K562 (cell line): Measurements from ENCODE around the gene CCDC175. TPM values are rescaled to one million over a fixed set of nuclear protein-coding genes. Genes with fewer than 3 reads are reported as not detected.

Experiments used
- ATAC-seq: fragments of 200-7000 bp; cut with Tn5 transposase; 3 replicates; pipeline ENCODE4 v1.9.1; 2020; ENCODE audit warnings: moderate library complexity
- Bru-seq: library from RNA; stranded (reverse); fragments of 400-500 nt; gene quantifications from one replicate; lab custom pipeline; 2021; lab: Mats Ljungman, UMichigan
- BruChase-seq, 2 experiments: library from RNA; stranded (reverse); fragments of 400-500 nt; gene quantifications; one replicate each; lab custom pipeline; 2021; lab: Mats Ljungman, UMichigan
- BruUV-seq: library from RNA; stranded (reverse); fragments of 400-500 nt; replicated peaks from 2 replicates; lab custom pipeline; 2021; lab: Mats Ljungman, UMichigan
- CTCF ChIA-PET: fragments of 300-600 bp; formaldehyde crosslinking; extraction: SDS; loops from one replicate; lab custom pipeline; 2021; ENCODE audit warnings: low intra/inter-chr PET ratio; lab: Yijun Ruan, JAX
- POLR2A ChIA-PET: fragments of 300-600, 350-650 bp; sonication (Branson Sonifier 250); formaldehyde crosslinking; extraction: SDS; loops from one replicate; lab custom pipeline; 2021; ENCODE audit warnings: antibody characterized with exemption, inconsistent platforms; lab: Yijun Ruan, JAX
- DNase-seq, 4 experiments: peaks; one replicate each; pipeline versions ENCODE4 v3.0.0 to v3.0.0-alpha.2; 2011 to 2018; ENCODE audit warnings: low spot score in 3 of 4, mixed read lengths in 3 of 4; ENCODE audit errors: extremely low read depth in 1 of 4
- FAIRE-seq: peaks from 2 replicates; lab custom pipeline; 2011; peaks lifted over from hg19 to GRCh38; lab: Jason Lieb, UNC
- H2AFZ ChIP-seq: 2 replicates; pipeline ENCODE4 v1.6.0; 2011; ENCODE audit warnings: low read depth, low read length, control low read depth, inconsistent platforms
- H3K27ac ChIP-seq: fragments of 200-600 bp; 3 replicates; pipeline ENCODE4 v1.8.0; 2011; ENCODE audit warnings: low read depth, mild to moderate bottlenecking, control low read depth, inconsistent platforms, low read length, moderate library complexity, mixed read lengths; ENCODE audit errors: extremely low read depth
- H3K27me3 ChIP-seq, 2 experiments: fragments of 300-600 bp in 1 of 2; 2 replicates in 1 of 2; 3 replicates in 1 of 2; pipeline versions ENCODE4 v1.6.0 to v1.8.0; 2011; ENCODE audit warnings: inconsistent platforms in 2 of 2, low read length in 2 of 2, mild to moderate bottlenecking in 1 of 2, mixed read lengths in 1 of 2, moderate library complexity in 1 of 2; ENCODE audit not compliant: control insufficient read depth in 2 of 2, insufficient read depth in 2 of 2
- H3K36me3 ChIP-seq: fragments of 300-600 bp; 3 replicates; pipeline ENCODE4 v1.8.0; 2011; ENCODE audit warnings: mild to moderate bottlenecking, low read length, inconsistent platforms; ENCODE audit not compliant: control insufficient read depth, insufficient read depth
- H3K4me1 ChIP-seq, 2 experiments: fragments of 200-600 bp in 1 of 2; replicated peaks in 1 of 2; 2 replicates in 1 of 2; 3 replicates in 1 of 2; pipeline versions ENCODE4 v1.5.1 to v1.8.0; 2011; ENCODE audit warnings: inconsistent platforms in 2 of 2, low read length in 2 of 2, mild to moderate bottlenecking in 1 of 2, mixed read lengths in 1 of 2, moderate library complexity in 1 of 2; ENCODE audit not compliant: control insufficient read depth in 2 of 2, insufficient read depth in 2 of 2
- H3K4me2 ChIP-seq: 2 replicates; pipeline ENCODE4 v1.6.1; 2011; ENCODE audit warnings: low read length, control low read depth, inconsistent platforms, mixed read lengths; ENCODE audit not compliant: insufficient read depth
- H3K4me3 ChIP-seq: fragments of 200-600 bp; sonication (generic), shearing (Covaris generic); 2 replicates; pipeline ENCODE4 v1.5.1; 2016; ENCODE audit warnings: control low read depth, inconsistent platforms
- H3K79me2 ChIP-seq: fragments of 200-600 bp; 3 replicates; pipeline ENCODE4 v1.8.0; 2011; ENCODE audit warnings: low read length, inconsistent platforms; ENCODE audit not compliant: control insufficient read depth, insufficient read depth
- H3K9ac ChIP-seq, 2 experiments: 2 replicates each; pipeline versions ENCODE4 v1.6.0 to v1.6.1; 2011; ENCODE audit warnings: low read depth in 2 of 2, low read length in 2 of 2, control low read depth in 1 of 2, inconsistent platforms in 1 of 2, mild to moderate bottlenecking in 1 of 2, mixed read lengths in 1 of 2; ENCODE audit not compliant: insufficient read depth in 1 of 2
- H3K9me1 ChIP-seq: one replicate; pipeline ENCODE4 v1.6.0; 2011; ENCODE audit warnings: inconsistent platforms, mild to moderate bottlenecking, low read length, moderate library complexity; ENCODE audit not compliant: control insufficient read depth, insufficient read depth
- H3K9me3 ChIP-seq: replicated peaks from 2 replicates; pipeline ENCODE4 v1.5.1; 2011; ENCODE audit warnings: low read depth, low read length, inconsistent platforms; ENCODE audit not compliant: control insufficient read depth, insufficient read depth
- H4K20me1 ChIP-seq: replicated peaks from 2 replicates; pipeline ENCODE4 v1.6.1; 2011; ENCODE audit warnings: low read length, inconsistent platforms, mixed read lengths; ENCODE audit not compliant: control insufficient read depth, insufficient read depth
- MTF1 ChIP-seq: fragments of 250-450 bp; sonication (Bioruptor Pico); IDR thresholded peaks from 2 replicates; pipeline ENCODE4 v1.9.0; 2021; ENCODE audit warnings: moderate library complexity, mild to moderate bottlenecking, inconsistent platforms, borderline replicate concordance
- MXI1 ChIP-seq: IDR thresholded peaks from 2 replicates; pipeline ENCODE4 v1.6.1; 2011; ENCODE audit warnings: low read depth, mild to moderate bottlenecking, improper control_type of control experiment, low read length
- TCF15 ChIP-seq: fragments of 250-450 bp; sonication (Bioruptor Pico); IDR thresholded peaks from 2 replicates; pipeline ENCODE4 v1.8.0; 2022; ENCODE audit warnings: moderate library complexity, mild to moderate bottlenecking, inconsistent platforms
- ZBTB7A ChIP-seq: IDR thresholded peaks from 2 replicates; pipeline ENCODE4 v1.6.1; 2011; ENCODE audit warnings: low read depth, mild to moderate bottlenecking, low read length, moderate library complexity, borderline replicate concordance; ENCODE audit not compliant: control insufficient read depth
- WGBS: fragments of 100-300 bp; shearing (Covaris generic); methylation state at CpG from one replicate; pipeline ENCODE4 v1.1.6; 2016; ENCODE audit warnings: low coverage, mixed read lengths; ENCODE audit not compliant: insufficient coverage; ENCODE audit errors: missing lambda C conversion rate; 5-methylcytosine and 5-hydroxymethylcytosine counted together
- in situ Hi-C: fragments of 300-500 bp; cut with MboI; formaldehyde crosslinking; loops from 4 replicates; pipeline ENCODE4 v1.15.0; 2018; ENCODE audit warnings: inconsistent platforms, mixed read lengths
- intact Hi-C: fragments of 100-400 bp; cut with micrococcal nuclease; formaldehyde crosslinking; loops from 2 replicates; pipeline ENCODE4 v1.14.2; 2022
- long read RNA-seq, 3 experiments: library from polyadenylated mRNA in 2 of 3; library from RNA in 1 of 3; unstranded in 2 of 3; stranded (forward) in 1 of 3; transcript quantifications; one replicate each; pipeline ENCODE4 v2.0.0, GENCODE V29; 2019 to 2022
- polyA minus RNA-seq, 3 experiments: library from RNA; depleted of rRNA, polyadenylated mRNA; stranded (reverse); fragments of >200 nt; gene quantifications; 2 replicates each; pipeline ENCODE4 v1.2.3, GENCODE V29; 2011
- polyA plus RNA-seq, 8 experiments: library from polyadenylated mRNA; depleted of rRNA in 4 of 8; stranded (reverse) in 5 of 8; unstranded in 3 of 8; fragments of >200 nt; fragmentation: Nextera tagmentation in 2 of 8; fragmentation: Illumina TruSeq in 1 of 8; extraction: Ambion mirVana in 2 of 8; extraction: Trizol in 1 of 8; gene quantifications; 2 replicates each; pipeline versions ENCODE4 v1.2.1 to v1.2.3, GENCODE V29; 2011 to 2014; ENCODE audit warnings: inconsistent platforms in 1 of 8, missing spikeins in 1 of 8
- total RNA-seq, 7 experiments: library from RNA; depleted of rRNA in 6 of 7; stranded (reverse); fragments of >200 nt in 6 of 7; fragmentation: Illumina TruSeq in 2 of 7; extraction: Trizol in 2 of 7; gene quantifications; 2 replicates each; pipeline versions ENCODE4 v1.2.1 to v1.2.3, GENCODE V29; 2011 to 2021; ENCODE audit warnings: low replicate concordance in 1 of 7
- TF ChIP-seq, protein P1 (sequence below), 2 experiments: fragments of 450-650 bp; formaldehyde crosslinking in 1 of 2; IDR thresholded peaks; 2 replicates each; pipeline versions ENCODE4 v1.4.0 to v1.6.1; 2014 to 2020; ENCODE audit warnings: mild to moderate bottlenecking in 2 of 2, borderline replicate concordance in 1 of 2, low read depth in 1 of 2

Gene CCDC175
- not detected in 2 replicates for total RNA-seq (2011; cell fraction: chromatin; rRNA removed; ENCODE audit: low replicate concordance)
- total RNA-seq (2011; cell fraction: nucleolus; rRNA removed), result not detected in 2 replicates
- not detected in 2 replicates for total RNA-seq (2011; cell fraction: nucleoplasm; rRNA removed)
- total RNA-seq (2014; rRNA removed), result not detected in 2 replicates
- not detected in 2 replicates for total RNA-seq (2014; rRNA removed; fragmentation: Illumina TruSeq; extraction: Trizol)
- not detected in 2 replicates for total RNA-seq (2015; rRNA removed; fragmentation: Illumina TruSeq; extraction: Trizol)
- total RNA-seq (2021), result not detected in 2 replicates
- polyA plus RNA-seq (2011; rRNA removed), result not detected in 2 replicates
- not detected in 2 replicates for polyA plus RNA-seq (2011; cell fraction: cytosol; rRNA removed)
- polyA plus RNA-seq (2011; cell fraction: nucleus; rRNA removed), result not detected in 2 replicates
- not detected in 2 replicates for polyA plus RNA-seq (2012)
- not detected in 2 replicates for polyA plus RNA-seq (2014; fragmentation: Illumina TruSeq; extraction: Trizol)
- polyA plus RNA-seq (2014; fragmentation: Nextera tagmentation; extraction: Ambion mirVana), result not detected
- not detected in 2 replicates for polyA plus RNA-seq (2014; rRNA removed)
- polyA minus RNA-seq (2011; rRNA and poly(A)+ RNA removed), result not detected in 2 replicates
- not detected in 2 replicates for polyA minus RNA-seq (2011; cell fraction: cytosol; rRNA and poly(A)+ RNA removed)
- polyA minus RNA-seq (2011; cell fraction: nucleus; rRNA and poly(A)+ RNA removed), result not detected in 2 replicates
- Bru-seq, nascent RNA, result percentile 4 among the genes with signal in this experiment
- not detected for BruChase-seq, experiment 1, labeled RNA remaining after a 2-hour chase
- BruChase-seq, experiment 2, labeled RNA remaining after a 6-hour chase, result percentile 2 among the genes with signal in this experiment
- long read RNA-seq, experiment 1, result 0 reads
- long read RNA-seq, experiment 2, result 0 reads
- long read RNA-seq, experiment 3, result 0 reads

GRCh38 chr14:59576332-59577294, at the start of gene CCDC175:
Gene CCDC175 (minus strand): TSS chr14:59576812. CDS start chr14:59576775, 37 bp downstream.
- ATAC-seq (peak; percentile 100), DNase-seq (peak; percentile 75 to 86 (median 82)), FAIRE-seq (no peak)
- 0 out of 4 replicates have a peak within 1 kb of the TSS, but pooled peaks of 1 of the 2 experiments have one; percentile 1 for H3K9ac ChIP-seq
- H3K4me1 ChIP-seq, result peaks cover 0 to 6% of the 10 kb centered on the region in 2 experiments; a peak in 2 of 5 replicates
- intact Hi-C loops (loop anchor here (1.0 to 10.0 kb wide), 4 partner anchors 69 to 552 kb away; no protein-coding TSS in a partner anchor), in situ Hi-C loops (loop anchor here (10.0 kb wide), 1 partner anchor 452 kb away; no protein-coding TSS in a partner anchor)
- peak within 1 kb of the TSS; percentile 41 for H3K4me3 ChIP-seq
- H3K79me2 ChIP-seq, result no peaks in the 10 kb centered on the region
- BruUV-seq, result no TSS peak
- ChIA-PET POLR2A (interaction anchor here (0.6 to 1.0 kb wide), 4 partner anchors 16 to 1256 kb away, joined by 3 to 5 read pairs (median 4); no protein-coding TSS in a partner anchor), CTCF (interaction anchor here (0.7 to 1.0 kb wide), 3 partner anchors 67 to 450 kb away, joined by 3 to 4 read pairs (median 3); no protein-coding TSS in a partner anchor)
- no peaks in the 10 kb centered on the region for H4K20me1 ChIP-seq
- no peaks in the 10 kb centered on the region for H3K9me3 ChIP-seq
- WGBS, result 8% methylated on average over 38 of the region's 46 CpGs
- H3K4me2 ChIP-seq, result peak within 1 kb of the TSS; percentile 74
- no peak within 1 kb of the TSS for H3K27ac ChIP-seq
- H2AFZ ChIP-seq, result peak within 1 kb of the TSS; percentile 72
- no peaks in the 10 kb centered on the region for H3K36me3 ChIP-seq
- peaks cover 0 to 5% of the 10 kb centered on the region in 2 experiments; a peak in 2 of 5 replicates for H3K27me3 ChIP-seq
- H3K9me1 ChIP-seq, result no peaks in the 10 kb centered on the region
- TF ChIP-seq ZBTB7A (0 out of 2 replicates have a peak, but pooled peaks have one; percentile 27), MTF1 (no peak), MXI1 (peak; percentile 66; the same call in 1 of the 2 replicates), TCF15 (CRISPR knock-in tag) (no peak)
- TF ChIP-seq, protein P1, sequence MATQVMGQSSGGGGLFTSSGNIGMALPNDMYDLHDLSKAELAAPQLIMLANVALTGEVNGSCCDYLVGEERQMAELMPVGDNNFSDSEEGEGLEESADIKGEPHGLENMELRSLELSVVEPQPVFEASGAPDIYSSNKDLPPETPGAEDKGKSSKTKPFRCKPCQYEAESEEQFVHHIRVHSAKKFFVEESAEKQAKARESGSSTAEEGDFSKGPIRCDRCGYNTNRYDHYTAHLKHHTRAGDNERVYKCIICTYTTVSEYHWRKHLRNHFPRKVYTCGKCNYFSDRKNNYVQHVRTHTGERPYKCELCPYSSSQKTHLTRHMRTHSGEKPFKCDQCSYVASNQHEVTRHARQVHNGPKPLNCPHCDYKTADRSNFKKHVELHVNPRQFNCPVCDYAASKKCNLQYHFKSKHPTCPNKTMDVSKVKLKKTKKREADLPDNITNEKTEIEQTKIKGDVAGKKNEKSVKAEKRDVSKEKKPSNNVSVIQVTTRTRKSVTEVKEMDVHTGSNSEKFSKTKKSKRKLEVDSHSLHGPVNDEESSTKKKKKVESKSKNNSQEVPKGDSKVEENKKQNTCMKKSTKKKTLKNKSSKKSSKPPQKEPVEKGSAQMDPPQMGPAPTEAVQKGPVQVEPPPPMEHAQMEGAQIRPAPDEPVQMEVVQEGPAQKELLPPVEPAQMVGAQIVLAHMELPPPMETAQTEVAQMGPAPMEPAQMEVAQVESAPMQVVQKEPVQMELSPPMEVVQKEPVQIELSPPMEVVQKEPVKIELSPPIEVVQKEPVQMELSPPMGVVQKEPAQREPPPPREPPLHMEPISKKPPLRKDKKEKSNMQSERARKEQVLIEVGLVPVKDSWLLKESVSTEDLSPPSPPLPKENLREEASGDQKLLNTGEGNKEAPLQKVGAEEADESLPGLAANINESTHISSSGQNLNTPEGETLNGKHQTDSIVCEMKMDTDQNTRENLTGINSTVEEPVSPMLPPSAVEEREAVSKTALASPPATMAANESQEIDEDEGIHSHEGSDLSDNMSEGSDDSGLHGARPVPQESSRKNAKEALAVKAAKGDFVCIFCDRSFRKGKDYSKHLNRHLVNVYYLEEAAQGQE (IDR thresholded peaks at IDR 0.05; ENCODE audit: borderline replicate concordance), result peak; percentile 62
- TF ChIP-seq, protein P1 (CRISPR knock-in tag; IDR thresholded peaks at IDR 0.05; ENCODE audit: low read depth), result no peak
